HepG2 (cell line): Measurements from ENCODE around the gene FGD4. TPM values are rescaled to one million over a fixed set of nuclear protein-coding genes. Genes with fewer than 3 reads are reported as not detected.

Experiments used
- ATAC-seq: fragments of 200-7000 bp; cut with Tn5 transposase; 3 replicates; pipeline ENCODE4 v1.9.1; 2020; ENCODE audit warnings: mild to moderate bottlenecking, moderate library complexity
- BruUV-seq: library from RNA; stranded (reverse); fragments of 400-500 nt; replicated peaks from 2 replicates; lab custom pipeline; 2021; lab: Mats Ljungman, UMichigan
- CTCF ChIA-PET: fragments of 300-600 bp; formaldehyde crosslinking; extraction: SDS; loops from one replicate; lab custom pipeline; 2021; ENCODE audit warnings: low total read pairs, inconsistent platforms, low intra/inter-chr PET ratio; lab: Yijun Ruan, JAX
- POLR2A ChIA-PET: fragments of 350-600 bp; sonication (Branson Sonifier 250); formaldehyde crosslinking; loops from one replicate; lab custom pipeline; 2020; ENCODE audit warnings: antibody characterized with exemption, inconsistent platforms; lab: Yijun Ruan, JAX
- DNase-seq: peaks from one replicate; pipeline ENCODE4 v3.0.0-alpha.2; 2015; ENCODE audit warnings: low spot score
- FAIRE-seq: peaks from 3 replicates; lab custom pipeline; 2011; peaks lifted over from hg19 to GRCh38; lab: Jason Lieb, UNC
- H2AFZ ChIP-seq: one replicate; pipeline ENCODE4 v1.6.1; 2011; ENCODE audit warnings: low read length, inconsistent platforms
- H3K27ac ChIP-seq: fragments of 300-600 bp; 3 replicates; pipeline ENCODE4 v1.8.0; 2011; ENCODE audit warnings: mixed run types, mild to moderate bottlenecking, mixed read lengths, low read length, inconsistent platforms; ENCODE audit not compliant: insufficient read depth; ENCODE audit errors: extremely low read length
- H3K27me3 ChIP-seq, 2 experiments: fragments of 200-600 bp in 1 of 2; 2 replicates in 1 of 2; 3 replicates in 1 of 2; pipeline versions ENCODE4 v1.6.0 to v1.8.0; 2011; ENCODE audit warnings: low read length in 2 of 2, mild to moderate bottlenecking in 2 of 2, moderate library complexity in 2 of 2, inconsistent platforms in 1 of 2; ENCODE audit not compliant: insufficient read depth in 2 of 2, control insufficient read depth in 1 of 2
- H3K36me3 ChIP-seq, 2 experiments: fragments of 200-600 bp in 1 of 2; replicated peaks in 1 of 2; 2 replicates in 1 of 2; 3 replicates in 1 of 2; pipeline versions ENCODE4 v1.5.1 to v1.8.0; 2011; ENCODE audit warnings: low read length in 2 of 2, inconsistent platforms in 1 of 2; ENCODE audit not compliant: insufficient read depth in 2 of 2, control insufficient read depth in 1 of 2
- H3K4me1 ChIP-seq: 2 replicates; pipeline ENCODE4 v1.5.1; 2012; ENCODE audit warnings: low read length, inconsistent platforms; ENCODE audit not compliant: insufficient read depth
- H3K4me2 ChIP-seq: 2 replicates; pipeline ENCODE4 v1.6.0; 2011; ENCODE audit warnings: low read depth, low read length, inconsistent platforms
- H3K4me3 ChIP-seq, 3 experiments: fragments of 200-600 bp in 1 of 3; sonication (generic), shearing (Covaris generic) in 1 of 3; replicated peaks in 1 of 3; 2 replicates each; pipeline ENCODE4 v1.5.1; 2011 to 2016; ENCODE audit warnings: low read length in 3 of 3, inconsistent platforms in 2 of 3, low read depth in 2 of 3, mild to moderate bottlenecking in 2 of 3, control low read depth in 1 of 3, mixed read lengths in 1 of 3; ENCODE audit not compliant: insufficient read depth in 1 of 3
- H3K79me2 ChIP-seq: one replicate; pipeline ENCODE4 v1.6.1; 2011; ENCODE audit warnings: low read length, inconsistent platforms; ENCODE audit not compliant: insufficient read depth
- H3K9ac ChIP-seq: 2 replicates; pipeline ENCODE4 v1.6.0; 2011; ENCODE audit warnings: mild to moderate bottlenecking, low read depth, low read length, inconsistent platforms; ENCODE audit not compliant: insufficient read depth
- H3K9me3 ChIP-seq: 2 replicates; pipeline ENCODE4 v1.5.1; 2012; ENCODE audit warnings: mild to moderate bottlenecking, low read length
- H4K20me1 ChIP-seq: 2 replicates; pipeline ENCODE4 v1.6.0; 2011; ENCODE audit warnings: inconsistent platforms, mild to moderate bottlenecking, low read length, moderate library complexity; ENCODE audit not compliant: insufficient read depth
- AFF4 ChIP-seq: sonication (generic); formaldehyde crosslinking; IDR thresholded peaks from 2 replicates; pipeline ENCODE4 v1.4.0; 2020; ENCODE audit warnings: missing genetic modification reagents
- ARNT ChIP-seq: fragments of 450-650 bp; IDR thresholded peaks from 2 replicates; pipeline ENCODE4 v1.6.1; 2017
- EEA1 ChIP-seq: sonication (generic); formaldehyde crosslinking; IDR thresholded peaks from 2 replicates; pipeline ENCODE4 v1.5.1; 2020; ENCODE audit warnings: mild to moderate bottlenecking, missing genetic modification reagents, borderline replicate concordance
- HDAC2 ChIP-seq: sonication (generic); formaldehyde crosslinking; IDR thresholded peaks from 2 replicates; pipeline ENCODE4 v1.4.0; 2020; ENCODE audit warnings: missing genetic modification reagents
- HIVEP1 ChIP-seq: sonication (generic); formaldehyde crosslinking; IDR thresholded peaks from 2 replicates; pipeline ENCODE4 v1.4.0; 2020; ENCODE audit warnings: mild to moderate bottlenecking, missing genetic modification reagents
- KLF12 ChIP-seq: sonication (generic); formaldehyde crosslinking; IDR thresholded peaks from 2 replicates; pipeline ENCODE4 v1.4.0; 2020; ENCODE audit warnings: missing genetic modification reagents, borderline replicate concordance
- RERE ChIP-seq: IDR thresholded peaks from 2 replicates; pipeline ENCODE4 v1.6.1; 2016; ENCODE audit warnings: low read depth, missing genetic modification reagents, missing compliant biosample characterization
- SMARCC2 ChIP-seq: fragments of 450-650 bp; IDR thresholded peaks from 2 replicates; pipeline ENCODE4 v1.6.1; 2017; ENCODE audit warnings: antibody characterized with exemption, mild to moderate bottlenecking
- TP53 ChIP-seq: sonication (generic); formaldehyde crosslinking; conservative IDR thresholded peaks from 2 replicates; pipeline ENCODE4 v1.4.0; 2020; ENCODE audit warnings: missing genetic modification reagents
- ZNF224 ChIP-seq: sonication (generic); formaldehyde crosslinking; IDR thresholded peaks from 2 replicates; pipeline ENCODE4 v1.5.0; 2020; ENCODE audit warnings: mild to moderate bottlenecking, missing genetic modification reagents
- ZNF337 ChIP-seq: sonication (generic); formaldehyde crosslinking; IDR thresholded peaks from 2 replicates; pipeline ENCODE4 v1.5.1; 2020; ENCODE audit warnings: missing genetic modification reagents, low read depth, mild to moderate bottlenecking, borderline replicate concordance
- ZNF564 ChIP-seq: sonication (generic); formaldehyde crosslinking; IDR thresholded peaks from 2 replicates; pipeline ENCODE4 v1.8.1; 2023; ENCODE audit warnings: mild to moderate bottlenecking, missing genetic modification reagents
- WGBS: methylation state at CpG from one replicate; pipeline ENCODE4 v1.1.6; 2017; ENCODE audit warnings: low lambda C conversion rate; 5-methylcytosine and 5-hydroxymethylcytosine counted together
- in situ Hi-C: cut with HindIII; loops from 2 replicates; pipeline ENCODE4 v1.10.0; 2017; ENCODE audit warnings: low pct_unique_long_range_greater_than_20kb; ENCODE audit not compliant: extremely low pct_ligation_motif_present
- intact Hi-C: fragments of 100-400 bp; cut with micrococcal nuclease; formaldehyde crosslinking; loops from one replicate; pipeline ENCODE4 v1.10.0; 2022; ENCODE audit not compliant: unreplicated experiment
- polyA plus RNA-seq, 8 experiments: library from polyadenylated mRNA; depleted of rRNA in 3 of 8; stranded (reverse) in 7 of 8; unstranded in 1 of 8; fragments of >200 nt; fragmentation: Illumina TruSeq in 4 of 8; extraction: Trizol in 4 of 8; gene quantifications; 2 replicates each; pipeline versions ENCODE4 v1.2.1 to v1.2.3, GENCODE V29; 2011 to 2016; ENCODE audit warnings: low read depth in 4 of 8, missing spikeins in 1 of 8, mixed read lengths in 1 of 8; ENCODE audit not compliant: insufficient read depth in 1 of 8
- total RNA-seq, 5 experiments: library from RNA; depleted of rRNA; stranded (reverse); fragments of >200 nt; fragmentation: Illumina TruSeq; extraction: Trizol; gene quantifications; 2 replicates each; pipeline ENCODE4 v1.2.3, GENCODE V29; 2016; ENCODE audit warnings: low read depth in 1 of 5

Gene FGD4
- total and polyA plus RNA-seq, 2 of the 13 experiments (the other 11 are each of a cell fraction or from before 2014, with no cell fraction given), result 4.6 to 6.6 TPM

GRCh38 chr12:32478166-32478565 lies 78.8 kb downstream of the FGD4 start (continued):
- TF ChIP-seq AFF4 (CRISPR knock-in tag), result no peak
- no peak for TF ChIP-seq KLF12 (CRISPR knock-in tag)
- no peak for TF ChIP-seq SMARCC2
- no peak for TF ChIP-seq HDAC2 (CRISPR knock-in tag)
- TF ChIP-seq ZNF337, result no peak
- TF ChIP-seq TP53 (CRISPR knock-in tag), result no peak
- TF ChIP-seq ZNF564 (CRISPR knock-in tag), result no peak
- TF ChIP-seq ARNT, result no peak

DNA sequence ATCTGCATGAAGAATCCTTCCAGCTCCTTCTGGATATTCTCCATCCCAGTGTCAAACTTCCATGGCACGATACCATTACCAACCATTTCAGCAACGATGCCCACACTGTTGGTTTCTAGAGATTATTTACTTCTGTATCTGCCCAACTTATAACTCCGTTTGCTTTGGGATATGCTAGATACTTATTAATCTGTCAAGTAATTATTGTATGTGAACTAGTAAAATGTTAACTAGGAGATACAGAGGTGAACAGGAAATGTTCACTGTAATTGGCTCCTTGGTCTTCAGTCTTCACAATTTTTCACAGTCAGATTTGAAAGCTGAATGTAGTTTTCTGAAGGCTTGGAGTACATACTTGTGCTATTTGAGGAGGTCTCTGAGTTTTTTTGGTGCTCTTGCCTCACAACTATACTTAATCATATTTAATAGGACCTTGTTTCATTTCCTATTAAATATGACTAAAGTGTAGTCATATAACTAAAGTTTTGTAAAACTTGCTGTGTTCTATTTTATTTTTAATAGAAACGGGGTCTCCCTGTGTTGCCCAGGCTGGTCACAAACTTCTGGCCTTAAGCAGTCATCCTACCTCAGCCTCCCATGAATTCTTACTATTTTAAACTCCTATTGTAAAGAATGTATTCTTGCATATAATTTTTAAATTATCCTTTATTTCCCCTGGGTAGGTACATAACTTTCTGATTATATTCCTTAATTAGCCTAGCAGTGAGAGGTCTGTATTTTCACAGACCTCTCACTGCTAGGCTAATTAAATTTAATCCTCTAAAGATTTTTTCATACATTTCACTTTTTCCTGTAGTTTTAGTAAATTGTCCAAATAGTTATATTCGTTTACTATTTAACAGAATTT lies 79.7 kb downstream of the FGD4 start:
- no TSS peak for BruUV-seq
- POLR2A ChIA-PET, result no interaction called here
- Histone ChIP-seq H2AFZ (peak overlapping the region; percentile 7), H3K4me3 (no peak overlapping the region), H3K4me1 (peaks cover 17% of the 10 kb centered on the region), H3K4me2 (no peak overlapping the region), H3K27ac (no peak overlapping the region), H3K79me2 (no peaks in the 10 kb centered on the region), H3K27me3 (no peaks in the 10 kb centered on the region), H3K9me3 (no peaks in the 10 kb centered on the region), H4K20me1 (no peaks in the 10 kb centered on the region), H3K36me3 (no peaks in the 10 kb centered on the region), H3K9ac (no peak overlapping the region)
- WGBS, result 63% methylated on average over 5 of the region's 5 CpGs
- FAIRE-seq (no peak), DNase-seq (no peak), ATAC-seq (no peak)
- CTCF ChIA-PET, result no interaction called here
- intact Hi-C loops, result no loop called here
- in situ Hi-C loops, result no loop called here
- TF ChIP-seq ZNF224 (CRISPR knock-in tag) (no peak), EEA1 (CRISPR knock-in tag) (no peak), HIVEP1 (no peak), RERE (no peak)
